Testis (tissue), 2 donors: ENCODE results near the gene NEURL1B.

Experiments used
- POLR2A ChIP-seq: fragments of 450-650 bp; IDR thresholded peaks from one replicate; pipeline ENCODE4 v1.6.1; 2017; ENCODE audit warnings: antibody characterized with exemption, mild to moderate bottlenecking, moderate library complexity
- TF ChIP-seq, protein P1 (sequence below), 3 experiments: fragments of 450-650 bp in 2 of 3; fragments of 200-600 bp in 1 of 3; sonication (generic) in 1 of 3; IDR thresholded peaks; one replicate each; pipeline ENCODE4 v1.5.1; 2016 to 2019; ENCODE audit warnings: antibody characterized with exemption in 3 of 3, mild to moderate bottlenecking in 2 of 3, moderate library complexity in 1 of 3

DNA sequence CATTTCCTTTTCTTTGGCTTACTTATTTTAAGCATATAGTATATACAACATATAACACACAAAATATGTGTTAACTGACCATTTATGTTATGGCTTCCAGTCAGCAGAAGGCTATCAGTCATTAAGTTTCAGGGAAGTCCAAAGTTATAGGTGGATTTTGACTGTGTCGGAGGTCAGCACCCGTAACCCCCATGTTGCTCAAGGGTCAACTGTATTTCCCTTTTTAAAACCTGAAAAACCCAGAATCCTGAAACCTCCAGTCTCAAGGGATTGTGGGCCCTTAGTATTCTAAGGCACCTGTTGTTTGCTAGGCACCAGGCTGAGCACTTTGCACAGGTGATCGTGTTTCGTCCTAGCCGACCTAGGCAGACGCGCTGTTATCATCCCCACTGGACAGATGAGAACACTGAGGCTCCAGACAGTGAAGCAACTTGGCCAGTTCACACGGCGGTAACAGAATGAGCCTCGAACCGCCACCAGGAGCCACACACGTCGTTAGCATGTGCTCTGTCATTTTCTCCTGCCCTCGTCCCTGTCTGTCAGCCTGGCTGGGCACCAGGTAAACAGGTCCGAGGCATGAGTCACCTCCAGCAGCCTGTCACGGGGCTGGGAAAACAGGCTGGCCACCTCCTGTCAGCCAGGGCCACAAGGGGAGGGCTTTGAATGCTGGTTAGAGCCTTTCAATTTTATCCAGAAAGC, 90.1 kb downstream of the NEURL1B start:
- TF ChIP-seq, protein P1, sequence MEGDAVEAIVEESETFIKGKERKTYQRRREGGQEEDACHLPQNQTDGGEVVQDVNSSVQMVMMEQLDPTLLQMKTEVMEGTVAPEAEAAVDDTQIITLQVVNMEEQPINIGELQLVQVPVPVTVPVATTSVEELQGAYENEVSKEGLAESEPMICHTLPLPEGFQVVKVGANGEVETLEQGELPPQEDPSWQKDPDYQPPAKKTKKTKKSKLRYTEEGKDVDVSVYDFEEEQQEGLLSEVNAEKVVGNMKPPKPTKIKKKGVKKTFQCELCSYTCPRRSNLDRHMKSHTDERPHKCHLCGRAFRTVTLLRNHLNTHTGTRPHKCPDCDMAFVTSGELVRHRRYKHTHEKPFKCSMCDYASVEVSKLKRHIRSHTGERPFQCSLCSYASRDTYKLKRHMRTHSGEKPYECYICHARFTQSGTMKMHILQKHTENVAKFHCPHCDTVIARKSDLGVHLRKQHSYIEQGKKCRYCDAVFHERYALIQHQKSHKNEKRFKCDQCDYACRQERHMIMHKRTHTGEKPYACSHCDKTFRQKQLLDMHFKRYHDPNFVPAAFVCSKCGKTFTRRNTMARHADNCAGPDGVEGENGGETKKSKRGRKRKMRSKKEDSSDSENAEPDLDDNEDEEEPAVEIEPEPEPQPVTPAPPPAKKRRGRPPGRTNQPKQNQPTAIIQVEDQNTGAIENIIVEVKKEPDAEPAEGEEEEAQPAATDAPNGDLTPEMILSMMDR (IDR thresholded peaks at IDR 0.05), result no peak
- TF ChIP-seq POLR2A, result no peak
